ENCODE results near the gene GJC2.
A peak's percentile ranks its signal among the peaks of the same experiment; 100 is the strongest.

Gene GJC2

DNA sequence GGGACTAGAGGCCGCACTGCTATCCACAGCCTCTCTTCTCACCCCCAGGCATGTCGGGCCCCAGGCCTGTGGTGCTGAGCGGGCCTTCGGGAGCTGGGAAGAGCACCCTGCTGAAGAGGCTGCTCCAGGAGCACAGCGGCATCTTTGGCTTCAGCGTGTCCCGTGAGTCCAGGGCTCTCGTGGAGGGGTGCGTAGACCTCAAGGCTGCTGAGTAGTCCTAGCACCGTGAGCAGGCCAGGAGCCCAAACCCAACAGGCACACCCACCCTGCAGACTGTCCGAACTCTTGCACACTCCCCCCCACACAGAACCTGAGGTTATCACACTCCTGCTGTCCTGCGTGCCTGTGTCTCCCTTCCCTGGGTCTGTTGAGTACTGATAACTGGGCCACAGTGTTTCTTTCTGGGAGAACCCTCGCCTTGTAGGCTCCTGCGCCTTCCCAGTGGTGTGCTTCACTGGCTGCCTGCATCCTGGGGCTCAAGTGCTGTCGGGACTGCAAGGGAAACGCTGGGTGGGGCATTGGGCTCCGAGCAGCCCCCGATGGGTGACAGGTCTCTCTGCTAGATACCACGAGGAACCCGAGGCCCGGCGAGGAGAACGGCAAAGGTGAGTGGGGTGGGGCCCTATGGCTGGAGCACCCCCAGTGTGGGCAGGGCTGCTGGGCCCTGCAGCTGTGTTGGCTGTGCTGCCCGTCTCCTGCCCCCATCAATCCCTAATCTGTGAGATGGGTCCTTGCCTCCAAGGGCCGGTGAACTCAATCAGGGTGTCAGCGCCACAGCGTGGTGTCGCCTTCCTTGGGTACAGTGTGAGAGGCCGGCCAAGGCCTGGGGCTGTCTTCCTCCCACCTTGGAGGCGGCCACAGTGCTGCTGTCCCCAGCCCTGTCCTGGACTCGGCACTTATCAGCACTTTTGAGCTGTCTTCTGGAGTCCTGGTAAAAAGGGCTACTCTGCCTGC lies 4.0 kb upstream of the GJC2 start:
- H3K23ac ChIP-seq (ENCODE audit: low read depth, low read length, poor library complexity): peak overlapping the region; percentile 31
- H2BK12ac ChIP-seq (ENCODE audit: low read length): no peak overlapping the region
- H4K8ac ChIP-seq (ENCODE audit: low read depth, low read length): no peak overlapping the region
- H2BK5ac ChIP-seq (ENCODE audit: low read length): no peak overlapping the region
- H3K9ac ChIP-seq (ENCODE audit: low read depth, low read length, poor library complexity): no peak overlapping the region
- no peak overlapping the region for H2AFZ ChIP-seq (ENCODE audit: low read length)
- peaks cover 14 to 28% of the 10 kb centered on the region in 2 donors for H3K4me1 ChIP-seq (ENCODE audit: control insufficient read depth in 2 of 2, insufficient read depth in 1 of 2, low read depth in 1 of 2, low read length in 2 of 2)
- no peak overlapping the region for H3K4ac ChIP-seq (ENCODE audit: low read length)
- no peak for DNase-seq (ENCODE audit: low spot score)
- no peak overlapping the region for H2AK5ac ChIP-seq (ENCODE audit: low read depth, low read length)
- H3K79me1 ChIP-seq (ENCODE audit: low read depth, low read length): peaks cover 33% of the 10 kb centered on the region
- no peaks in the 10 kb centered on the region for H3K9me3 ChIP-seq (replicated peaks in 1 of 2; ENCODE audit: control insufficient read depth in 2 of 2, insufficient read depth in 1 of 2, low read depth in 1 of 2, low read length in 2 of 2)
- no peaks in the 10 kb centered on the region for H3K27me3 ChIP-seq (ENCODE audit: control insufficient read depth in 3 of 3, insufficient read depth in 3 of 3, low read depth in 1 of 3, low read length in 3 of 3)
- no peak overlapping the region for H2BK120ac ChIP-seq (ENCODE audit: low read depth, low read length)
- no peak overlapping the region for H3K4me2 ChIP-seq (ENCODE audit: insufficient read depth, low read length, poor library complexity, severe bottlenecking)
- H2BK15ac ChIP-seq (ENCODE audit: low read length): no peak overlapping the region
- no CpG with 5 or more reads among the region's 31 CpGs for WGBS, 2 donors (ENCODE audit: extremely low coverage in 2 of 2, insufficient read length in 2 of 2, insufficient replicate concordance in 1 of 2)
- H3K14ac ChIP-seq (ENCODE audit: low read length): no peak overlapping the region
- H4K91ac ChIP-seq (ENCODE audit: low read depth, low read length, poor library complexity): no peak overlapping the region
- H3K4me3 ChIP-seq (ENCODE audit: low read length in 2 of 2): no peak overlapping the region
- H3K27ac ChIP-seq (replicated peaks; ENCODE audit: low read length): no peak overlapping the region
- no peak overlapping the region for H3K18ac ChIP-seq (ENCODE audit: low read length)
- H3K36me3 ChIP-seq (replicated peaks in 1 of 2; ENCODE audit: control insufficient read depth in 2 of 2, insufficient read depth in 2 of 2, low read length in 2 of 2): peaks cover 0 to 53% of the 10 kb centered on the region in 2 donors

DNA sequence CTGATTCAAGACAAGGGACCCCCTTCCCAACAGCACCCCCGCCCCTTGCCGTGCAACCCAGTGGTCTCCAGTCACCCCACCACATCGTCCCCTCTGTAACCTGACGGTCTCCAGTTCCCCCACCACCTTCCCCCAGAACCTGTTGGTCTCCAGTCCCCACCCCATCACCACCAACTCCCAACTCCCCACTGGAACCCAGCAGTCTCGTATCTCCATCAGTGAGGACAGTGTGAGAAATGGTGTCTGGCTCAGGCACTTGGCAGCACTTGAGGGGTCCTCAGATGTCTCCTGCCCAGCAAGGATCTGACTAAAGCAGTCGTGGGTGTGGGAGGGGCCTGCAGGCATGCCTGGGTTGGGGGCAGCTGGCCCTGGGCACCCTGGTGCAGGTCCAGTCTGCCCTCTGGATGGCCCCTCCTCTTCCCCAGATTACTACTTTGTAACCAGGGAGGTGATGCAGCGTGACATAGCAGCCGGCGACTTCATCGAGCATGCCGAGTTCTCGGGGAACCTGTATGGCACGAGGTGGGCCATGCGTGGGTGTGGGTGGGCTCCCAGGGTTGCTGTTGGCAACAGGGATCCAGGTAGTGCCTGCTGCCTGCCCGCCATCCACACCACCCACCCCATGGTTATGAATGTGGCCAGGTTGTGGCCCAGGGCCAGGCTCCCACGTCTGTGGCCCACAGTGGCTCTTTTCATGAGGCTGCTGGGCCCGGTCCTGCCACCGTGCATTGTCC lies 3.1 kb upstream of the GJC2 start:
- no peak overlapping the region for H2BK5ac ChIP-seq (ENCODE audit: low read length)
- H4K8ac ChIP-seq (ENCODE audit: low read depth, low read length): no peak overlapping the region
- H3K27me3 ChIP-seq (ENCODE audit: control insufficient read depth in 3 of 3, insufficient read depth in 3 of 3, low read depth in 1 of 3, low read length in 3 of 3): no peaks in the 10 kb centered on the region
- no peak overlapping the region for H3K4me3 ChIP-seq (ENCODE audit: low read length in 2 of 2)
- H3K4me2 ChIP-seq (ENCODE audit: insufficient read depth, low read length, poor library complexity, severe bottlenecking): no peak overlapping the region
- no peak overlapping the region for H2BK12ac ChIP-seq (ENCODE audit: low read length)
- no peaks in the 10 kb centered on the region for H3K9me3 ChIP-seq (replicated peaks in 1 of 2; ENCODE audit: control insufficient read depth in 2 of 2, insufficient read depth in 1 of 2, low read depth in 1 of 2, low read length in 2 of 2)
- peaks cover 9 to 24% of the 10 kb centered on the region in 2 donors for H3K4me1 ChIP-seq (ENCODE audit: control insufficient read depth in 2 of 2, insufficient read depth in 1 of 2, low read depth in 1 of 2, low read length in 2 of 2)
- WGBS, 2 donors (ENCODE audit: extremely low coverage in 2 of 2, insufficient read length in 2 of 2, insufficient replicate concordance in 1 of 2): no CpG with 5 or more reads among the region's 18 CpGs
- H3K14ac ChIP-seq (ENCODE audit: low read length): no peak overlapping the region
- no peak overlapping the region for H3K18ac ChIP-seq (ENCODE audit: low read length)
- no peak overlapping the region for H2AFZ ChIP-seq (ENCODE audit: low read length)
- H3K27ac ChIP-seq (replicated peaks; ENCODE audit: low read length): no peak overlapping the region
- no peak for DNase-seq (ENCODE audit: low spot score)
- peak overlapping the region; percentile 55 for H3K23ac ChIP-seq (ENCODE audit: low read depth, low read length, poor library complexity)
- peaks cover 26% of the 10 kb centered on the region for H3K79me1 ChIP-seq (ENCODE audit: low read depth, low read length)
- H3K4ac ChIP-seq (ENCODE audit: low read length): no peak overlapping the region
- H3K36me3 ChIP-seq (replicated peaks in 1 of 2; ENCODE audit: control insufficient read depth in 2 of 2, insufficient read depth in 2 of 2, low read length in 2 of 2): peaks cover 0 to 51% of the 10 kb centered on the region in 2 donors
- H2BK120ac ChIP-seq (ENCODE audit: low read depth, low read length): no peak overlapping the region
- no peak overlapping the region for H3K9ac ChIP-seq (ENCODE audit: low read depth, low read length, poor library complexity)
- H2AK5ac ChIP-seq (ENCODE audit: low read depth, low read length): no peak overlapping the region
- H2BK15ac ChIP-seq (ENCODE audit: low read length): no peak overlapping the region
- H4K91ac ChIP-seq (ENCODE audit: low read depth, low read length, poor library complexity): no peak overlapping the region

GRCh38 chr1:228147151-228147693 lies 2.5 kb upstream of the GJC2 start:
- Histone ChIP-seq H2AK5ac (ENCODE audit: low read depth, low read length) (no peak overlapping the region), H2BK5ac (ENCODE audit: low read length) (no peak overlapping the region), H3K9me3 (replicated peaks in 1 of 2; ENCODE audit: control insufficient read depth in 2 of 2, insufficient read depth in 1 of 2, low read depth in 1 of 2, low read length in 2 of 2) (no peaks in the 10 kb centered on the region), H2AFZ (ENCODE audit: low read length) (no peak overlapping the region), H3K36me3 (replicated peaks in 1 of 2; ENCODE audit: control insufficient read depth in 2 of 2, insufficient read depth in 2 of 2, low read length in 2 of 2) (peaks cover 0 to 44% of the 10 kb centered on the region in 2 donors), H4K91ac (ENCODE audit: low read depth, low read length, poor library complexity) (peak overlapping the region; percentile 85), H3K4me1 (ENCODE audit: control insufficient read depth in 2 of 2, insufficient read depth in 1 of 2, low read depth in 1 of 2, low read length in 2 of 2) (peaks cover 9 to 19% of the 10 kb centered on the region in 2 donors), H3K18ac (ENCODE audit: low read length) (peak overlapping the region; percentile 28), H2BK12ac (ENCODE audit: low read length) (no peak overlapping the region), H3K4me3 (ENCODE audit: low read length in 2 of 2) (no peak overlapping the region), H2BK15ac (ENCODE audit: low read length) (no peak overlapping the region), H3K4me2 (ENCODE audit: insufficient read depth, low read length, poor library complexity, severe bottlenecking) (no peak overlapping the region), H3K27me3 (ENCODE audit: control insufficient read depth in 3 of 3, insufficient read depth in 3 of 3, low read depth in 1 of 3, low read length in 3 of 3) (no peaks in the 10 kb centered on the region), H3K4ac (ENCODE audit: low read length) (no peak overlapping the region), H3K79me1 (ENCODE audit: low read depth, low read length) (peaks cover 21% of the 10 kb centered on the region), H4K8ac (ENCODE audit: low read depth, low read length) (no peak overlapping the region), H2BK120ac (ENCODE audit: low read depth, low read length) (no peak overlapping the region), H3K14ac (ENCODE audit: low read length) (no peak overlapping the region), H3K23ac (ENCODE audit: low read depth, low read length, poor library complexity) (peak overlapping the region; percentile 55), H3K9ac (ENCODE audit: low read depth, low read length, poor library complexity) (no peak overlapping the region), H3K27ac (replicated peaks; ENCODE audit: low read length) (no peak overlapping the region)
- DNase-seq (ENCODE audit: low spot score): no peak
- WGBS, 2 donors (ENCODE audit: extremely low coverage in 2 of 2, insufficient read length in 2 of 2, insufficient replicate concordance in 1 of 2): no CpG with 5 or more reads among the region's 20 CpGs

GRCh38 chr1:228147768-228148167 lies 2.0 kb upstream of the GJC2 start:
- no peak overlapping the region for H2BK15ac ChIP-seq (ENCODE audit: low read length)
- H2AK5ac ChIP-seq (ENCODE audit: low read depth, low read length): no peak overlapping the region
- no peak overlapping the region for H2AFZ ChIP-seq (ENCODE audit: low read length)
- no peak overlapping the region for H3K27ac ChIP-seq (replicated peaks; ENCODE audit: low read length)
- no peak overlapping the region for H2BK120ac ChIP-seq (ENCODE audit: low read depth, low read length)
- H2BK12ac ChIP-seq (ENCODE audit: low read length): no peak overlapping the region
- H3K9me3 ChIP-seq (replicated peaks in 1 of 2; ENCODE audit: control insufficient read depth in 2 of 2, insufficient read depth in 1 of 2, low read depth in 1 of 2, low read length in 2 of 2): no peaks in the 10 kb centered on the region
- no peak overlapping the region for H3K4me3 ChIP-seq (ENCODE audit: low read length in 2 of 2)
- H4K91ac ChIP-seq (ENCODE audit: low read depth, low read length, poor library complexity): no peak overlapping the region
- no peak overlapping the region for H3K4me2 ChIP-seq (ENCODE audit: insufficient read depth, low read length, poor library complexity, severe bottlenecking)
- no peak overlapping the region for H3K23ac ChIP-seq (ENCODE audit: low read depth, low read length, poor library complexity)
- DNase-seq (ENCODE audit: low spot score): no peak
- no peak overlapping the region for H3K14ac ChIP-seq (ENCODE audit: low read length)
- peaks cover 9 to 19% of the 10 kb centered on the region in 2 donors for H3K4me1 ChIP-seq (ENCODE audit: control insufficient read depth in 2 of 2, insufficient read depth in 1 of 2, low read depth in 1 of 2, low read length in 2 of 2)
- H3K9ac ChIP-seq (ENCODE audit: low read depth, low read length, poor library complexity): no peak overlapping the region
- no peak overlapping the region for H3K18ac ChIP-seq (ENCODE audit: low read length)
- WGBS, 2 donors (ENCODE audit: extremely low coverage in 2 of 2, insufficient read length in 2 of 2, insufficient replicate concordance in 1 of 2): no CpG with 5 or more reads among the region's 4 CpGs
- peaks cover 0 to 41% of the 10 kb centered on the region in 2 donors for H3K36me3 ChIP-seq (replicated peaks in 1 of 2; ENCODE audit: control insufficient read depth in 2 of 2, insufficient read depth in 2 of 2, low read length in 2 of 2)
- H4K8ac ChIP-seq (ENCODE audit: low read depth, low read length): no peak overlapping the region
- H3K27me3 ChIP-seq (ENCODE audit: control insufficient read depth in 3 of 3, insufficient read depth in 3 of 3, low read depth in 1 of 3, low read length in 3 of 3): no peaks in the 10 kb centered on the region
- H2BK5ac ChIP-seq (ENCODE audit: low read length): peak overlapping the region; percentile 66
- no peak overlapping the region for H3K4ac ChIP-seq (ENCODE audit: low read length)
- peaks cover 19% of the 10 kb centered on the region for H3K79me1 ChIP-seq (ENCODE audit: low read depth, low read length)
